Measurements from ENCODE around the gene SEC16B.

The SEC16B gene

GRCh38 chr1:177905686-177906085 is 64.2 kb downstream of the SEC16B start:
- no peak for DNase-seq

GRCh38 chr1:177902266-177902665 is 67.6 kb downstream of the SEC16B start:
- no peak for DNase-seq

DNA sequence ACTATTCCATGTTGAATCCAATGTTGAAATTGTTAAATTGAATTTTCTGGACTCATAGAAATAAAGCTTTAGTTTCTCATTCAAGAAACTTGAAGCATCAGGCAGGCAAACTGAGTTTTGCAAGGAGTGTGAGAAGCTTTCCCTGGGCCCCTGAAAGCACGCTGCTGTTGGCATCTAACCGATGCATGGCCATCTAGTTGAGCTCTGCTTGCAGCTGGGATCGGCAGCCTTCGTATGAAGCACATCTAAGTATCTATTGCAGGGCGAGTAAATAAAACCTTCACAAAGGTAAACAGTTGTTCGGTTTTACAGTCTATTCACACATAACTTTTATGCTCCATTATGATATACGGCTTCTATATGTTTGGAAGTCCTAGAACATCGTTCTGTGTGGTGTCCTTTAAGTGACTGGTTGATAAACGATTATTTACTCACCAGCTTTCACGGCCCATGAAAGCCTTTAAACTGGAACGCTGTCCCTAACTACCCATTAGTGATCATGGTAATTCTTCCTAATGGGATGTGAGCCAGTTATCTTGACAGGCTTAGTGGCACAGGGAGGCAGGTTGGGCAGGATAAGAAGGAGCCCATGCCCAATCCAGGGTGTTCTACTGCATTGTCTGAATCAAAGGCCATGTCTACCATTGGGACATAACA is 71.7 kb downstream of the SEC16B start:
- no peak for DNase-seq

- DNase-seq, result no peak
Measured at GRCh38 chr1:177897281-177897997, 72.4 kb downstream of the SEC16B start.
